ENCODE measurements around the gene PCNX1.

GRCh38 chr14:71086567-71086966 lies 179.3 kb downstream of the PCNX1 start:
- no peak for TF ChIP-seq CTCF (IDR thresholded peaks at IDR 0.05)
- TF ChIP-seq EZH2 (IDR thresholded peaks at IDR 0.05; ENCODE audit: borderline replicate concordance, insufficient read depth, low read depth, low read length, poor library complexity, severe bottlenecking), result no peak
